Measurements from ENCODE around the gene LRRN4. TPM values are rescaled to one million over a fixed set of nuclear protein-coding genes. Genes with fewer than 3 reads are reported as not detected.

The LRRN4 gene
- total RNA-seq, result 0.20 TPM

DNA sequence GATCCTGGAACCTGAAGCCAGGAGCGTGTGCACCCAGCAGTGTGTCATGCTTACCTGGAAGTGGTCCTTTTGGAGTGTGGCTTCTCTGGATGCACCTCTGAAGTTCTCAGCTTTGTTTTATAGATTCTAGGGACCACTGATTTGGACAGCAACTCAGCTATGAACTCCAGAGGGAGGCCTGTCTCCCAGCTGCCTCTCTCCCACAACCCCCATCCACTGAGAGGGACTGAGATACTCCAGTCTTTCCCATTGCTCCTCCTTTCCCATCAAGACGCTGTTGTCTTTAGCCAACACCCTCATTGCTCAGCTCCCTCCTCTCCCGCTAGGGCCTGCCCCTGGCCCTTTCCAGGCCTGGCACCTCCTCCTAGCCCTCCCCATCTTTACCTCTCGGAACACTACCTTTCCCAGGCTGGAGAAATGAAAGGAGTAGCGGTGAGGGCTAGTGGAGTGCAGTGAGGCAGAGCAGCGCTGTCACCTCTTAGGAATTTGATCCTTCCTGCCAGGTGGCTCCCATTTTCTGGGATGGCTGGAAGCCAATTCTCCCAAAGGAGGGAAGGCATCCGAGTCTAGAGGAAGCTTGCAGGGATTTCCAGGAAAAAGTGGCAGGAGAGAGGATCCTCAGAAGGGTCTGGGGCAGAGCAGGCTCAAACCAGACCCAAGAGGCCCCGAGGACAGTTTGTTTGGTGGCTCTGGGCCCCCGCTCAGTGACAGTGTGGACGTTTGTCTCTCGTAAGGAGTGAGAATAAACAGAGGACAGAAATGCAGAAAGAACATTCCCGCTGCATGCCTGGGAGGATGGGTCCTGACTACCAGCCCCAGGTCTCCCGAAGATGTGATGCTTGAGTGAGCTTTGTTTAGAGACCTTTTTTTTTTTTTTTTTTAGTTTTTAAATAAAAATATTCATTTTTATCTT, at the start of gene LRRN4:
Gene LRRN4, minus strand, starts transcription at position 285 of the 913 bp plus-strand sequence. CDS start 1,261 bp downstream, outside the sequence.
- DNase-seq, result no peak

DNA sequence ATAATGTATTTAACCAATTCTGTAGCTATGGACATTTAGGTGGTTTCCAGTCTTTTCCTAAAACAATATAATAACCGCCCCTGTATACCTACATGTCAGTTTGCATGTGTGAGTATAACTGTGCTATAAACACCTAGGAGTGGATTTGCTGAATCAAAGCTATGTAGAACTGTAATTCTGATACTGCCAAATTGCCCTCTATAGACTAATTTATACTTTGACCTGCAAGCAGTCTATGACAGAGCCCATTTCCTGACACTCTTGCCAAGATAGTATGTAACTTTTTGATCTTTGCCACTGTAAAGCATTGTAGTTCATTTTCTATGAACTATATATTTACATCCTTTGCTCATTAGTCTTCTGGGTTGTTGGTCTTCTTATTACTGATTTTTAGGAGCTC, 49.4 kb upstream of the LRRN4 start:
- DNase-seq, result no peak

DNA sequence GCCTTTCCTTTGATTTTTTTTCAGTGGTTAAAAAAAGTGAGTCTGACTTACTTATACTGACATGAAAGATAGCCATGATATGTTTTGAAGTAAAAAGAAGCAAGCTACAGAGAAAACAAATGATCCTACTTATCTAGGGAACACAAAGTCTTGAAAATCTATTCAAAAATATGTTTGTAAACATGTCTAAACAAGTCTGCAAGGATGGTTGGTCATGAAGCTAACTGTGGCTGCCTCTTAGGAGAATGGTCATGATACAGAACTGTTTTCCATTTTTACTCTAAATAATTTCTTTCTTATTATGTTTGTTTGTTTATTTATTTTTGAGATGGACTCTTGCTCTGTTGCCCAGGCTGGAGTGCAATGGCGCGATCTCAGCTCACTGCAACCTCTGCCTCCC, 47.5 kb upstream of the LRRN4 start:
- DNase-seq, result no peak

DNA sequence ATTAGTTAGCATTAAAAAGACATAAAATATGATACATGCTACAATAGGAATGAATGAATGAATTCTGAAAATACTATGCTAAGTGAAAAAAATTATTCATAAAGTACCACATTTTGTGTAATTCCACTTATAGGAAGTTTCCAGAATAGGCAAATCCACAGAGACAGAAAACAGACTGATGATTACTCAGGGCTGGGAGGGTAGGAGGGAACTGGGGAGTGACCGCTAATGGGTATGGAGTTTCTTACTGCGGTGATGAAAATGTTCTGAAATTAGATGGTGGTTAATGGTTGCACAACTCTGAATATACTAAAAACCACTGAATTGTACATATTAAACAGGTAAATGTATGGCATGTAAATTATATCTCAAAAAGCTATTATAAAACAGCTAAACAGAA, 46.4 kb upstream of the LRRN4 start:
- no peak for DNase-seq

DNA sequence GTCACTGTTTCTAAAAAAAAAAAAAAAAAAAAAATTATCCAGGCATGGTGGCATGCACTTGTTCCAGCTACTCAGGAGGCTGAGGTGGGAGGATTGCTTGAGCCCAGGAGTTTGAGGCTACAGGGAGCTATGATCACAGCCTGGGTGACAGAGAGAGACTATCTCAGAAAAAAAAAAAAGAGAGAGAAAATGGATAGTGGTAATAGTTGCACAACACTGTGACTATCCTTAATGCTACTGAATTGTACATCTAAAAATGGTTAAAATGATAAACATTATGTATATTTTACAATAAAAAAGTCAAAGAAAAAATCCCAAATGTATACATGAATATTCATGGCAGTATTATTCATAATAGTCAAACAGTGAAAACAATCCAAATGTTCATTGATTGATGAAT, 46.0 kb upstream of the LRRN4 start:
- no peak for DNase-seq

DNA sequence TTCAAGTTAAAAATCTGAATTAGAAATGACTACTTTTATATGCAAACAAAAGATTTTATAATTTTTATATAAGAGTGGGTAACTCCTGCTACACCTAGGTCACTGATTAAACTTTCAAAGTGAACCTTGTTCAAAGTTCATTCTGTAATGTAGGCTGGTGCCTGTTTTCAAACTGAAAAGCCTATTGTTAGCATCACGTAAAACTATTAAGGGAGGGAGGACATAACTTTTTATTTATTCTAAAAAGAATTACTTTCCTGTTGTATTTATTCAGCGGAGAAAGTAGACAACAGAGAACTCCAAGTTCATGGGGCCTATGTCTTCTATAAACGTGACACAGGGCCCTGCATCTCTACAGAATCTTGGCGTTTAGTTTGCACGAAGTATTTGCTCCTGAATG, 41.5 kb upstream of the LRRN4 start:
- DNase-seq, result no peak

DNA sequence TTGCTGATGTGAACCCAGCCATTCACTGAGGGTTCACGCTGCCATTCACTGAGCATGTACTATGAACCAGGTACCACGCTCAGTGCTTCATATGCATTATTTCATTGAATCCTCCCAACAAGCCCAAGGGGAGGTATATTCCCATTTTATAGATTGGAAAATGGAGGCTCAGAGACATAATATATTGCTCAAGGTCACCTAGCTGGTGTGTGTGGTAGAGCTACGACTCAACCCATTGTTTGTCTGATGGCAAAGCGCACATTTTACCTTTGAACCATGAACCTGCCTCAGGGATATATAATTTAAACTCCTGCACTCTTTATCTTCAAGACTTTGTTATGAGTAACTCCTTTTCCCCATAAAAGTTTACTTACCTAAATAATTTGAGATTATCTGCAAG, 40.7 kb upstream of the LRRN4 start:
- DNase-seq, result no peak

DNA sequence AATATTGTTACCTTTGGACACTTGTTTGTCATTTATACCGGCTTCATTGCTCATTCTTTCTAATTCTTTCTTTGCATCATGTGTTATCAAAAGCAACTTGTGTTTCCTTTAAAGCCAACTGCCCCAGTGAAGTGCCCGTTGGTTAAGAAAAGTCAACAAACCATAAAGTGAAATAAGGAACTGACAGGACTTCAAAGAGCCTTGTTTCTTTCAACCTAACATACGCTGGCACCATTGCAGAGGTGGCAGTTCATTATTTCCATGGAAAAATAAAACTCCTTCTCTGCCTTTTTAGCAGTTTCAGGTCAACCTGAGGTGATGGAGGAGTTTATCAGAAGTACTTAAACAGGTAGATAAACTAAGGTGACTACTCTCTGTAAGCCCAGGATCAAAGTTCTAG, 40.2 kb upstream of the LRRN4 start:
- no peak for DNase-seq

DNA sequence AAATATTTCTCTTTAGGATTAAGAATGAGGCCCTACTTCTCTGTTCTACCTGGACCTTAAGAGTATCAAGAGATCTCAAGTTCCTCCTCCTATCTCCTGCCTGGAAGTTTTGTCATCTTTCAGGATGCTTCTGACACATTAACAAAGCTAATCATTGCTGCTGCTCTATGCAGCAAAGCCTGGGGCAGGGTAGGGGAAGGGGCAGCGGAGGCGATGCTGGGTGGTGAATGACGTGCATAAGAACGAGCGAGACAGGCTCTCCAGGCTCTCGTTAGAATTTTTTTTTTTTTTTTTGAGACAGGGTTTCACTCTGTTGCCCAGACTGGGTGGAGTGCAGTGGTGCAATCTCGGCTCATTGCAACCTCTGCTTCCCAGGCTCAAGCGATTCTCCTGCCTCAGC, 37.8 kb upstream of the LRRN4 start:
- DNase-seq, result no peak

DNA sequence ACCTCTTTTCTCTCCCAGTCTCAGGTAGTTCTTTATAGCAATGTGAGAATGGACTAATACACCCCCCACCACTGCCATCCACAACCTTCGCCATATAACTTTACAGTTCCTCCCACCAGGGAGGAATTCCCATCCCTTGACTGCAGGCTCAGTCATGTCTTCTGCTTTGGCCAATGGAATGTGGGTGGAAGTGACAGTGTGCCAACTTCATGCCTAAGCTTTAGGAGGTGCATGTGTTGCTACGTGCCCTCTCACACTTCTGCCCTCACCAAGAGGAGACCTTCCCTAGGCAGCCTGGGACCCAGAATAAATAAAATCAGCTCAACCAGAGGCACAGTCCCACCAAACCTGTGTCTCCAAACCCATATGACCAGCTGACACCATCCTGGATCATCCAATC, 33.0 kb upstream of the LRRN4 start:
- no peak for DNase-seq

DNA sequence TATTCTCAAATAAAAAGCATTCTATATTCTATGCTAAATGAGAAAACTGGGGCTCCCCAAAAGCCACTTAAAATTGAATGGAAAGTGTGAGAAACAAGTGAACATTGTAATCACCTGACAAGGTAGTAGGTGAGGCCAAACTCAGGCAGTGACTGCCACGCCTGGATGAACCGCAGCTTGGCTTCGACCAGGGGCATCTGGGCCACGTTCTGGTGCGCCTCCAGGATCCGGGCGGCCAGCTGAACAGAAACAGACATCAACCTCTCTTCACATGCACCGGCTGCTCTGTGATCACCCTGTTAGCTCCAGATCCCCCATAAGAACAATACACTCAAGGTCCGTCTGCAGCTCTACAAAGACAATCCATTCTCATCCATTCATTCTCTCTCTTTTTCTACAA, 30.1 kb upstream of the LRRN4 start:
- DNase-seq, result no peak

DNA sequence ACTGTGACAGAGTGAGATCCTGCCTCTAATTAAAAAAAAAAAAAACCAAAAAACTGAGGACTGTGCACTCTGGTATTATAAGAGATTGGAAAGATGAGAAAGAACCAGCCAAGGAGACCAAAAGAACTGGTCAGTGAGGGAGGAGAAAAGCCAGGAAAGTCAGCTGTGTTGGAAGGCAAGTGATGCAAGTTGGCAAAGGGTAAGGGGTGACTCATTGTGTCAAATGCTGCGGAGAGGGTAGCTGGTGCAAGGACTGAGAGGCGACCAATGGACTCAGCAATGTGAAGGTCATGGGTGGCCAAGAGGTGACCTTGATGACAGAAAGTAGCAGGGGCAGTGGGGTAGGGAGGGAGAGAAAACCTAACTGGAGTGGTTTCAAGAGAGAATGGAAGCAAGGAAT, 27.4 kb upstream of the LRRN4 start:
- DNase-seq, result no peak

DNA sequence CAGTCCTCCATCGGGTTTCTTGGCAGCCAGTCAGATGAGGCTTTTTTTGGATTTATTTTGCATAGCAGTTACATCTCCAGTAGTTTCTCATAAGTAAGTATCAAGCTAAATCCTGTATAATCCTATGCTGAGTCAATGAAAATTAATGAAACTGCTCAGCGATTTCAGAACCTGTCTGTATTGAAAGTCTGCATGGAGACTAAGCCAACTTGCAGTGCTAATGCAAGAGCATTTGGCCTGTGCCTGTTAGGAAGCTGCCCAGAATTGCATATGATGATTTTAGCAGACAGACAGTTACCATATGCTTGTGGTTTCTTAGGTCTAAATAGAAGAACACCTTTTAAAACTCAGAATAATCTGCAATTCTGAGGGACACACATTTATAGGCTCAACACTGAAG, 25.2 kb upstream of the LRRN4 start:
- no peak for DNase-seq

DNA sequence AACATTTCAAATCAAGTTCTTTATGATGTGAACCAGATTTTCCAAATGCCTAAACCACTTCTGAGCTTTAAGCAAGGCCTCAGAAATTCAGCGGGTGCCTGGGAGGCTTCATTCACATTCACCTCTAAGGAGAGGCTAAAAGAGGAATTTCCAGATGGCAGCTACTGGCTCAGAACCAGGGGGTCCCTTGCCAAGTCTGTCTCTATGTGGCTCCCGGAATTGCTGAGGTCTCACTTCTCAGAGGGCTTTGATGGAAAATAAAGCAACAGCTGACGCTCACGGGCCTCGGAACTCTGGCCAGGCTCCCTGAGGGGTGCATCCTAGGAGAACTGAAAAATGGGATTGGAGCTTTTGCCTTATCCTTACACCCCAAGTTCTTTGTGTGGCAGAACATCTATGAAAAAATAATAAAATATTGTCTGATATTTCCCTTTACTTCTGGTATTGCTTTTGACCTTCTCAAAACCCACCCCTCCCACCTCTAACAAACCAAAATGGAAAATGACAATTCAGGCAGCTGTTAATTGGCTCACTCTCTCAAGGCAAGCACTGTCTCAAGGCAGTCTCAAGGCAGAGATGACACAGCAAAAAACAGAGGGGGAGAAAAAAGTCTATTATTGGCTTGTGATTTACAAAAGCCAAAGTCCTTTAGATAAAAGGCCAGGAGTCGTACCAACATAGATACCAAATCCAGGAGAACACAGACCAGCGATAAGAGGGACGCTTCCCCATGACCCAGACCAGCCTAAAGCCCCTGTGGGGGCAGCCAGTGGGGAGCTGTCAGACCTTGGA, 21.8 kb upstream of the LRRN4 start:
- DNase-seq, result peak; percentile 3

DNA sequence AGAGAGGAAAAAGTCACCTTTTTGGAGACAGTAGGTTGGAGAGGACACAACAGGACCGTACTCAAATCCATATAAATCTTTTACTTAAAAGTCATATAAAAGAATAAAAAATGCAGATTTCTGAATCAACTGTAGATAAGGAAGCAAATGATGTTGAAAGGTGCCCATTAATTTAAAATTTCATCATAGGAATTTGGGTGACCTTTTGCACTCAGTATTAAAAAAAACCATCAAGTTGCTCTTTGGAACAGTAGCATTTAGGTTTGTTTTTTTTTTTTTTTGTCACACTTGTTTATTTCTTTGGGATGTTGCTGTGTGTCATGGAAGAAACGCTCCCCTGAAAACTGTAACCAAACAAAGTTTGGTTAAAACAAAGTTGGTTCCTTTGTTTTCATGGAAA, 20.9 kb upstream of the LRRN4 start:
- DNase-seq, result no peak

DNA sequence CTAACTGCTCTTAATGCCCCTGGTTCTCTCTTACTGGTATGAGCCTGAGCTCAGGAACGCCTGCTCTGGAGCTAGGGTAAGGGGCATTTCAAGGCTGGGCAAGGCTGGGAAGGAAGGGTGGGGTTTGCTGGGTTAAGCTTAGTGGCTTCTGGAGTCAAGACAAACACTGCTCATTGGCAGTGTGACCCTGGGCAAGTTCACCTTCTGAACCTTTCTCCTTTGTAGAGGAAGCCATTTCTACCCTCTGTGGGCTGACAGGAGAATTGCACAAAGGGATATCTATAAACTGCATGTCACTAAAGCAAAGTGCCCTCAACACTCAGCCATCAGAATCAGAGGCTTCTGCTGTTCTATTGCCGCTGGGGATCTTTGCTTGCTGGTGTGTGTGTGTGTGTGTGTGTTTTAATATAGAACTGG, 20.3 kb upstream of the LRRN4 start:
- DNase-seq, result no peak

DNA sequence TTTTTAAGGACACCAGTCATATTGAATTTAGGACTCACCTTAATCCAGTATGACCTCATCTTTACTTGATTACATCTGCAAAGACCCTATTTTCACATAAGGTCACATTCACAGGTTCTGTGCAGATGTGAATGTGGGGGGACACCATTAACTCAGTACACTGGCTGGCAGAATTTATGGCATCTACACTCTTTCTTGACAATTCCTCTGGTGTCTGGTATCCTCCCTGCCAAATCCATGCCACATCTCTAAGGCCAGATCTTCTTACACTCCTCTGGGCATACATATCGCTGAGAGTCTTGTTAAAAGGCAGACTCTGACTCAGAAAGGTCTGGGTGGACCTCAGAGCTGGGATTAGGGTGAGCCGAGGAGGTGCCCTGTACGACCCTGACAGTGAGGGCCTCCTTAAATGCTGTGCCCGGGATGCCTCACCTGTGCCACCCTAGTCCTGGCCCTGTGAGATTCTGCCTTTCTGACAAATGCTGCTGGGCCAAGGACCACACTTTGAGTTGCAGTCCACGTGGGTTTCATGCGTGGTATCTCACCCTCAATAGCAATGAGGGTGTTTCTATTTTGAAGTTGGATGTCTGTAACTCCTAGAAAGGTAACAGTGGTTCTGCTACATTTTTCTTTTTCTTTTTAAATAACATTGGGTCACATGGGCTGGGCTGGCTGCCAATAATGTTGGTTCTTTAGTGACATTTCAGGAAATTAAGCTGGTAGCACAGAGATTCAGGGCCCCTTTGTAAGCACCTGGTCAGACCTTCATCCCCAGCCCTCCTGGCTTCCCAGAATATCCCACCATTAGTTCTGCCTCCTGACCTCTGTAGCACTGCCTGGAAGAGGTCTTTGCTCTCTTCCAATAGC, 17.2 kb upstream of the LRRN4 start:
- no peak for DNase-seq

DNA sequence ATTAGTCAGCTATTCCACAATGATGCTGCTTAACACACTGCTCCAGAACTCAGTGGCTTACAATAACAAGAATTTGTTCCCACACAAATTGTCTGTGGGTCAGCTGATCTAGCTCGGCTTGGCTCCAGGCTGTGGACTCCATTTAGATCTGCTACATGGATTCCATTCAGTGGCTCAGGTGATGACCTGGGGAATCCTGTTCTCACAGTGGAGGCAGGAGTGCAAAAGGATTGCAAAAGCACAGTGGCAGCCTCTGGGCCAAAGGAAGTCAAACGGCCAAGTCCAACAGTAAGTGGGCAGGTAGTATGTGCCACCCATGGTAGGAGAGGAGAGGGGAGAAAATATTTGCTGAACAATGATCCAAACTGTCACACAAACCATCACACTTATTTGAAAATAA, 15.8 kb upstream of the LRRN4 start:
- DNase-seq, result no peak

DNA sequence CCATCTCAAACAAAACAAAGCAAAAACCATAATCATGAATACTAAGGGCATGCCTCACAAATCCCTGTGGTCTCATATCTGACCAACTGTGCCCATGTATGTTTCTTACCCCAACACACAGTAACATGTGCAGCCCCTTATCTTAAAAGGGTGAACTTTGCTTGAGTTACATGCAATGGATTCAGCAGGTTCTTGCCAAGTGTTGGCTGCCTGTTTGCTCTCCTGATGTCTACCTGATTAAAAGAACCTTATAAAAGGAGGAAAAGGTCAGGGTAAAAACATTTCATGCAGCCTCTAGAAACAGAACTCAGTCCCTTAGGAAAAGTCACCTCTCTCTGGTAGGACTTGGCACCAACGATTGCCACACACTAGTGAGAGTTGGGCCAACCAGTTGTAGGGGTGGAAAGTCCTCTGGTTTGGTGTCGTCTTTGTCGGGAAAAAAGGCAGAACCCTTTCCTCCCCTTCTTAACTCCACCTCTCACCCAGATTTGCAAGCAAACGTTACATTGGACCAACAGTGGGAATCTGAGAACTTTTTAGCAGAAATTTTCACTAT, 14.0 kb upstream of the LRRN4 start:
- DNase-seq, result no peak

DNA sequence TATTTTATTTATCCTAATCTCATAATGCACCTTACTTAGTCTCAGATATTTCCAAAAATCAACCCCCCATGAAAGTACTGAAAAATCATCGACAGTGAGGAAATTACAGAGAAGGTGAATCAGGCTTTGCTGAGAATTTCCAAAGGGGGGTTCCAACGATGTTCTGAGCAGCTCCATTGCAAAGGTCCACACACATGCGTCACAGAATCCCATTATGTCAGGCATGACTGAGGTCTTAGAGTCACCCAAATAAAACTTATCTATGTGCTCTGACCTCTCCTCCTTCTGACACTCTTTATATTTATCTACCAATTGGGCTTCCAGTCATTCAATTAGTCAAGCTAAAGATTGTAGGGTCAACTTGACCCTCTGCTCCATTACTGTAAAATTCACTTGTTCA, 12.7 kb upstream of the LRRN4 start:
- no peak for DNase-seq

DNA sequence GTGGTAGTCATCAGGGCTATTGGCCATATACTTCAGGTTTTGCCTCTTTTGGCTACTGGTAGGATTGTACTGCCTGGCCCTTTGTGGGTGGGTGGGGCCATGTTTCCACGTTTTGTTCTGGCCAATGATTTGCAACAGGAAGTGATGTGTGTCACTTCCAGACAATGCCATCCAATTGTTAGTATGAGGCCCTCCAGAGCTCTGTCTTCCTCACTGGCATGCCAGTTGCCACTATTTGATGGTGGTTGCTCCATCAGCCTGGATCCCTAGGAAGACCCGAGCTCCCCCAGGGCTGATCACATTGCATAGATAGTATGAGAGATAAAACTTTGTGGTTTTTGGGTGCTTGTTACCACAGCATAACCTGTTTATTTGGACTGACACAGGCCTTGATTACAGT, 7.7 kb upstream of the LRRN4 start:
- DNase-seq, result no peak

DNA sequence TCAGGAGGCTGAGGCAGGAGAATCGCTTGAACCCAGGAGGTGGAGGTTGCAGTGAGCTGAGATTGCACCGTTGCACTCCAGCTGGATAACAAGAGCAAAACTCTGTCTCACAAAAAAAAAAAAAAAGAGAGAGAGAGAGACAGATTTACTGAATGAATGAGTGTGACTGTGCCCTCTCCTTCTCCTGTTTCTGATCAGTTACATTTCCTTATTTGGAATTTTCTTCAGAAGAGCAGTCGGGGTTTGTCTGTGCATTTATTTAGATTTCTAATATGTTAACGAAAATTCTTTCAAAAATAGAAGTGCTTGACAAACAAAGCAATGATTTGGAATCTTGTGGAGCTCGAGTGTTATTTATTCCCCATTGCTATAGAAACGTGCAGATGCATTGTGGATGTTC, 6.4 kb upstream of the LRRN4 start:
- DNase-seq, result no peak
